GM18873 (cell line): Measurements from ENCODE around the gene PCSK2.

ENCODE experiments used
- ATAC-seq: cut with Tn5 transposase; IDR thresholded peaks from one replicate; pipeline ENCODE4 v1.9.1; 2021; ENCODE audit warnings: mild to moderate bottlenecking, moderate library complexity, moderate number of reproducible peaks; ENCODE audit not compliant: unreplicated experiment, low FRiP score

Gene PCSK2

DNA sequence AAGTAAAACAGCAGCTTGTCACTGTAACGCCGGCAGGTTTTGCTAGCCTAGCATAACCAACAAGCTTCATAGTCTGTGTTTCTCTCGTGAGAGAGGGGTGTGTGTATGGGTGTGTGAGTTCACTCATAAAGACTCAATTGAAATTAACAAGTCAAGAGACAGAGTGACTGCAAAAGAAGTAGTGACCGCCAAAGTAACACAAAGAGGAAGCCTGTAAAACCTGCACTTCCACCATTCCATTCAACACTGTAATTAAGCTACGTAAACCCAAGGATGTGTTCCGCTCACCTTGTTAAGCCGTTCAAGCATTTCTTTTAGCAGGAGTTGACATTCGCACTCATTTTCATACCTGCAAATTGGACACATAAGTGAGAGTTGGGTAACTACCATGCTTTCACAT lies 297.7 kb downstream of the PCSK2 start:
- no peak for ATAC-seq

DNA sequence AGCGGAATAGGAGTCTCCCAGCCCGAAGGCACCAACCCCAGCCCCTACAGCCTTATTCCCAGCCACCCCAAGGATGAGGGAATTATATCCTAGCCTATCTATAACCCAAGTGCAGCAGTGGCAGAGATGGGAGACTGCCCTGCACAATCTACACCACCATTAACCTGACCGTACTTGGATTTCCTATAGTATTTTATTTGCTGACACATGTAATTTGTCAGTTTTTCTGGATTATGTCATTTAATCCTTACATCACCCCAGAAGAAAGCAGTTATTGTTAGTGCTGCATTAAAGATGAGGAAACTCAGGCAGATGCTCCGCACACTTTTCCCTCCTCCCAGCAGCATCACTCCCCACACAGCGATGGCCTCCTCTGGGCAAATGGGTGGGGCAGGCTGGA lies 298.3 kb downstream of the PCSK2 start:
- ATAC-seq, result no peak

DNA sequence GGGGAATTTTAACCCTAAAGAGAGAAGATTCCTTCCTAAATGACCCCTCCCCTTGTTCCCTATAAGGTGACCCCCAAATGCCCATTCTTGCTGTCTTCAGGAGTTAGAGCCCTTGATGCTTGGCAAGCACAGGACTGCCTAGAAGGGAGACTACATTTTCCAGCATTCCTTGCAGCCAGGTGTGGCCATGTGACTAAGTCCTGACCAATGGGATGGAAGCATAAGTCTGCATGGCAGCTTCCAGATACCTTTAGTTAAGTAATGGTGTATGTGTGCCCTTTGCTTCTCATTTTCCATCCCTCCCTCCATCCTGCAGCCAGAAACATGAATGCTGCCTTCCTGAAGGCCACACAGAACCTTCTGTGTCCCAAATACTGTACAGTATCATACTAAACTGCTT lies 298.8 kb downstream of the PCSK2 start:
- no peak for ATAC-seq

DNA sequence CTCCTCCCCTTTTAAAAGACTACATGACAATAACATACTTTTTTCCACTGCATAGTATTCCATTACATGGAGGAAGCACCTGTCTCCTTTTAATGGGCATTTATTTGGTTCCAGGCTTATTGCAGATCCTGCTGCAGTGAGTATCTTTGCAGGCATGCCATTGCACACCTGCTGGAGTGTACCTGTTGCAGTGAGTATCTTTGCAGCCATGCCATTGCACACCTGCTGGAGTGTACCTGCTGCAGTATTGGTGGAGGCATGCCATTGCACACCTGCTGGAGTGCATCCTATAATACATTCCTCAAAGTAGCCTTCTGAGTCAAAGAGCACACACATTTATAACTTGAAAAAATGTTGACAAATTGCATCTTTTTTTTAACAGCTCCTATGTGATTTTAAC lies 302.7 kb downstream of the PCSK2 start:
- no peak for ATAC-seq

DNA sequence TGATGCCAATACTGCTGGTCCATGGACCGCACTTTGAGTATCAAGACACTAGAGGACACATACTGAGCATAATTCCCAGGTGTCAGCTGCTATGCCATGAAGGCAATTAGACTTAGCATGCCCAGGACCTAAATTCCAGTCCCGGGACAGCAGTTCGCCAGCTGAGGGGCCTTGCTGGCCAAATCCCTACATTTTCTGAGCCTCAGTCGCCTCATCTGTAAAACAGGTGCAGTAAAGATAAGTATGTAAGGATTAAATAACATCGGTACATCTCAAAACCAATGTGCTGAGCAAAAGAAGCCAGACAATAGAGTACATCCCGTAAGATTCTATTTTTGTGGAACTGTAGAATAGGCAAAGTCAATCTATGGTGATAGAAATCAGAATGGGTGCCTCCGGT lies 303.3 kb downstream of the PCSK2 start:
- ATAC-seq, result no peak

DNA sequence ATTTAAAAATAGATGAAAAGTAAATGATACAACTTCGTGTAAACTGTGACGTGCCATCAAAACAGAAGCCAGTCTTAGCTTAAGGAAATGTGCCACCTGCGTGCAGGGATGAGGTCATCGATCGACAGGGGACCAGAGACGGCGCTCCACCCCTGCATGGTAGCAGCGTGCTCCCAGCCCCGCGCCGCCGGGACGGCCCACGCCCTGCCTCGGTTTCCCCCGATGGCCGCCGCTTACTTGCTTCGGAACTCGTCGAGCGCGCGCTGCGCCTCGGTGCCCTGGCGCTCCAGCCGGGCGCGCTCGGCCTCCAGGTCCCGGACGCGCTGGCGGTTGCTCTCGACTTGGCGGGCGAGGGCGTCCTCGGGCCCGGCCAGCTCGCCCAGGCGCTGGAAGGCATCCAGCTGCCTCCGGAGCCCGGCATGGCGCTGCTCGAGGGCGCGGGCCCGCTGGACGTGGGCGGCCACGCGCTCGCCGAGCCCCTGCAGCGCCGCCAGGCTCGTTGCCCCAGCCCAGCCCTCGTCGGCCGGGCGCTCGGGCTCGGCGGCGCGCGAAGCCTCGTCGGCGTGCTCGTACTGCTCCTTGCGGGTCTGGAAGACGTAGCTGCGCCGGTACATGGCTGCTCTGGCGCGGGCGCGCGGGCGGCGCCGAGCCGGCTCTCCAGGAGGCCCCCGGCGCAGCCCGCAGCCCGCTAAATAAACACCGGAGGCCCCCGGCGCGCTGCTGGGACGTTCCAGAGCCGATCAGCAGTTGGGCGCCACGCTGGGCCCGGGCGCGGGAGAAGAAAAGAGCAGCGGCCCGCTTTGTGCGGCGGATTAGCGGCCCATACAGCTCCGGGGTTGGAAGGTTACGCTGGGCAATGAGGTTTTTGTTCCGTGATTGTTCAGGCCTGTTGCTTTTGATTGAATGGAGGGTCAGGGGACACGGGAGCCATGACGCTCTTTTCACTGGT lies 304.1 kb downstream of the PCSK2 start, which contains the start of gene BFSP1:
BFSP1 (minus strand) TSS at position 664 of the 949 bp plus-strand sequence; CDS start at position 614, 50 bp downstream.
- no peak for ATAC-seq

DNA sequence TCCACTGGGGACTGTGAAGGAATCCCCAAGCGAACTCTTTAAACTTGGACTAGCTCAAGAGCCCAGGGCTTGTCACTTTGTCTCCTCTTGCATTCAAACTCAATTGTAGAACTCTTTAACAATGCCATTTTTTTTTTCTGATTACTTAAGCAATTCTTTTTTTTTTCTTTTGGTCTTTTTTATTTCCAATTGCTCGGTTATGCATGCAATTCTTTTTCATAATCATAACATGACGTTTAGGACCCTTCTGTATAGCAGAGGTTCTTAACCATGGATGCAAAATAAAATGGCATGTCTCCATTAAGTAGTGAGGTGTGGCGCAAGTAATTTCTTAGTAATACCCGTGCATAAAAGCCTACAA lies 304.8 kb downstream of the PCSK2 start:
- ATAC-seq, result no peak

DNA sequence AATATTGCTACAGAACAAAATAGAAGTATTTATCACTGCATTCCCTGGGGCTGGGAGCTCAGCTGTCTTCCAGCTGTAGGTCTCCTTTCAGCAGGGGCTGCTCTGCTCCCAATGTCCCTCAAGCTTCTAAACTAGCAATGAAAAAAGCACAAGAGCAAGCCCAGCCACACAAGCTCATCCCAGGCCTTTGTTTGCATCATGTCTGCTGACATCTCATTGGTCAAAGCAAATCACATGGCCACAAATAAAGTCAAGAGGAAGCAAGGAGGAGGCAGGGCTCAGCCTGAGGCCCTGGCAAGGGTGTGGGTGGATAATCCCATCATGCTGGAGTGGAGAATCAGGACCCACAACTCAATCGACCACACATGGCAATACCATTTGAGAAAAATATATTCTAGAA lies 306.6 kb downstream of the PCSK2 start:
- no peak for ATAC-seq

DNA sequence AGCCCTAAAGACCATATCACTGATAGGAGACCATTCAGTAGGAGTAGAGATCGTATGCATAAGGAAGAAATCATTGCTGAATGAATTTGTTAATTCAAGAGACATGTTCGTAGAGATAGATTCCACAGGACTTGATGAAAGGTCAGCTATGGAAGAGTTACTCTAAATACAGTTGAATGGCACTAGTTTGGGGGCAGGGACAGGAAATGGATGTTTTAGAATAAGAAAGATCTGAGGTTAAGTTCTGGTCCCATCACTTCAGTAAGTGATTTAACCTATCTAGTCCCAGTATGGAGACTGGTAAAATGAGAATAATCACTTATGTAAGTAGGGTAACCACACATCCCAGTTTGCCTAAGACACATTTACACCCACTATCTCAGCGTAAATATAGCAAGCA lies 307.2 kb downstream of the PCSK2 start:
- no peak for ATAC-seq
